Measurements from ENCODE around the gene TAS1R1.
"Not testable (repeated sequence)": the region's sequence is repeated elsewhere in the genome, so short reads cannot be mapped to it uniquely, and the experiment has no call there.

Gene TAS1R1

DNA sequence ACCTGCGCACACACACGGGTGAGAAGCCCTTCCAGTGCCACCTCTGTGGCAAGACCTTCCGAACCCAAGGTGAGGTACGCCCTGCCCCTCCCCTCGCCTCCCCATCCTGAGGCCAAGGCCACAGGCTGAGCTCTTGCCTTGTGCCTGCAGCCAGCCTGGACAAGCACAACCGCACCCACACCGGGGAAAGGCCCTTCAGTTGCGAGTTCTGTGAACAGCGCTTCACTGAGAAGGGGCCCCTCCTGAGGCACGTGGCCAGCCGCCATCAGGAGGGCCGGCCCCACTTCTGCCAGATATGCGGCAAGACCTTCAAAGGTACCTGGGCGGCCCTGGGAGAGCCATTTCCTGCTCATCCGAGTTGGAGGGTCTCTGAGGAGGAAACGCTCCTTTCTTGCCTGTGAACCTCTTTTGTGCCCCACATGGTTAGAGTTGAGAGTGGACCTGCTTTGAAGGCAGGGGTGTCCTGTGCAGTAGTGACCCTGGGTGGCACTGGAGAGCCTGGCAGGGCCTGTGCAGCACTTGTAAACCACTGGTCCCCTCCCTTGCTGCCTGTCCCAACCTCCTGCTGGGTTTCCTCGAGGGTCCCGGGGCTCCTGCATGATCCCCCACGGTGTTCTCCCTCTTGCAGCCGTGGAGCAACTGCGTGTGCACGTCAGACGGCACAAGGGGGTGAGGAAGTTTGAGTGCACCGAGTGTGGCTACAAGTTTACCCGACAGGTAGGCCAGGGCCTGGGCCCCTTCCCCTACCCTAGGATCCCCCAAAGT, 33.2 kb downstream of the TAS1R1 start:
- no peak for DNase-seq (ENCODE audit: low read depth in 1 of 2, low spot score in 1 of 2)

DNA sequence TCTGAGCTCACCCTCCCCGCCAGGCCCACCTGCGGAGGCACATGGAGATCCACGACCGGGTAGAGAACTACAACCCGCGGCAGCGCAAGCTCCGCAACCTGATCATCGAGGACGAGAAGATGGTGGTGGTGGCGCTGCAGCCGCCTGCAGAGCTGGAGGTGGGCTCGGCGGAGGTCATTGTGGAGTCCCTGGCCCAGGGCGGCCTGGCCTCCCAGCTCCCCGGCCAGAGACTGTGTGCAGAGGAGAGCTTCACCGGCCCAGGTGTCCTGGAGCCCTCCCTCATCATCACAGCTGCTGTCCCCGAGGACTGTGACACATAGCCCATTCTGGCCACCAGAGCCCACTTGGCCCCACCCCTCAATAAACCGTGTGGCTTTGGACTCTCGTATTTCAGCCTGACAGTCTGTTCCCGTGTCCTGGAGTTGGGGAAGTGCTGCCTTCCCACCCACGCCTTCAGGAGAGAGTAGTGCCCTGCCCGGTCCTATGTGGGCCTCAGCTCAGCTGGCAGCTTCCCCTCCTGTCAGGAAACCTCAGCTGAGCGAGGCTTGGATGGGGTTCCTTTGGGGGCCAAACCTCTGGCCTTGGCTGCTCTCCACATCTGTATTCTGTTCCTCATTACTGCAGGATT, 33.9 kb downstream of the TAS1R1 start:
- DNase-seq (ENCODE audit: low read depth in 1 of 2, low spot score in 1 of 2), result no peak

DNA sequence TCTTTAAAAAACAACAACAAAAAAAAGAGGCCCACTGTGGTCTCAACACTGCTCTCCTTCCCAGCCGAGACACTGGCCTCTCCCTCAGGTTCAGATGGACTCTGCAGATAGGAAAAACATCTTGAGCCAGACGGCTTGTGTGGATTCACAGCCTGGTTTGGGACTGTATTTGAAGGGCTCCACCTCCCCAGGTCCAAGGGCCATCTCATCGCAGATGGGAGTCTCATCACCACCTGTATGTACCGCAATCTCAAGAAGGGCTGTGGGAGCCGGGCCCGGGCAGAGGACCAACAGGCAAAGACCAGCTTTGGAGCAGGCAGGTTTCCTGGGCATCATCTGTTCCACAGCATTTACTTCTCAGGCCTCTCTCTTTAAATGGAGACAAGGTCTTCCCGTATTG, 34.9 kb downstream of the TAS1R1 start:
- DNase-seq (ENCODE audit: low read depth in 1 of 2, low spot score in 1 of 2), result no peak

DNA sequence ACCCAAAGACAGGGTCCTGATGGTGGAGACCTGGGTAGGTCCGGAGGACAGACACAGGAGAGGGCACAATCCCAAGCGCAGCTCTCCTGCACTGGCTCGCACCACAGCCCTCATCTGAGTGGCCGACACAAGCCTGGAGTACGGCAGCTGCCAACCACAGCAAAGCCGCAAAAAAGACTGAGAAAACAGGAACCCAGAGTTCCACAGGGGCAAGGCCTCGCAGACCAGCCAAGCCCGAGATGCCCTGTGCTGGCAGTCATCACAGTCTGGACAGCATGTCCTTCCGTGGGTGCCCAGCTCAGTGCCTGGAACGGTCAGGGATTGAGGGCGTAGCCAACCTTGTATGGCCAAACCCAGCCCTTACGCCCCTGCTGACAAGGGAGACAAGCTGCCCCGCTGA, 36.1 kb downstream of the TAS1R1 start:
- no peak for DNase-seq (ENCODE audit: low read depth in 1 of 2, low spot score in 1 of 2)

DNA sequence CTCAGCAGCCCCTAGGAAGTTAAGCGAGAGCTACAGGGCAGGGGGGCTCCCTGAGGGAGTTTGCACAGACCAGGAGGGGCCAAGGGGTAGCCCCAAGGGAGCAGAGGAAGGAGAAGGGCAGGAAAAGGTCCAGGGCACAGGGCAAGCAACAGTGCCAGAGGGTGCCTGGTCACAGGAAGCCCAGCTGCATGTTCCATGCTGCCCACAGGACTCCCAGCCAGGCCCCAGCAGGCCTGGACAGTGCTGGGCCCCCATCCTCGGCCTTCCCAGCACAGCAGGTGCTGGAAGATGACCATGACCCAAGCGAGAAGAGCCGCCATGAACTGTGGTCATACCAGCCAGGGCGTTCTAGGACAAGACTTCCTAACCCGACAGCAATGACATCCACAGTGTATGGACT, 36.5 kb downstream of the TAS1R1 start:
- DNase-seq (ENCODE audit: low read depth in 1 of 2, low spot score in 1 of 2), result no peak

DNA sequence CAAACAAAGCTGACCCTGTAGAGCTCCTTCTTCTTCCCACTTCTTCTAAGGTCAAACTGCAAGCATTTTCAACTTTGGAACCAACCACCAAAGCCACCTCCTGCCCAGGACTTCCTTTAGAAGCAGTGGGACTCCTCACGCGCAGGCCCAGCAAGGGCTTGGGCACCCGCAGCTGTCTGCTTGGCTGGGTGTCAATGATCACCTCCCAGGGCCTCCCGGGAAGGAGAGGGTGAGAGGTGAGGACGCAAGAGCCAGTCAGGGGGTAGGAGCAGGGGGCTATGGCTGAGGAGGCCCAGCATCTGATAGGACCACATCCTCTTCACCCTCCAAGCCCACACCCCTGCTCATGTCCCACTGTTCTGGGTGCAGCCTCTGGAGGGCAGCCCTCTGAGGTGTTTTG, 37.3 kb downstream of the TAS1R1 start:
- DNase-seq (ENCODE audit: low read depth in 1 of 2, low spot score in 1 of 2), result no peak

DNA sequence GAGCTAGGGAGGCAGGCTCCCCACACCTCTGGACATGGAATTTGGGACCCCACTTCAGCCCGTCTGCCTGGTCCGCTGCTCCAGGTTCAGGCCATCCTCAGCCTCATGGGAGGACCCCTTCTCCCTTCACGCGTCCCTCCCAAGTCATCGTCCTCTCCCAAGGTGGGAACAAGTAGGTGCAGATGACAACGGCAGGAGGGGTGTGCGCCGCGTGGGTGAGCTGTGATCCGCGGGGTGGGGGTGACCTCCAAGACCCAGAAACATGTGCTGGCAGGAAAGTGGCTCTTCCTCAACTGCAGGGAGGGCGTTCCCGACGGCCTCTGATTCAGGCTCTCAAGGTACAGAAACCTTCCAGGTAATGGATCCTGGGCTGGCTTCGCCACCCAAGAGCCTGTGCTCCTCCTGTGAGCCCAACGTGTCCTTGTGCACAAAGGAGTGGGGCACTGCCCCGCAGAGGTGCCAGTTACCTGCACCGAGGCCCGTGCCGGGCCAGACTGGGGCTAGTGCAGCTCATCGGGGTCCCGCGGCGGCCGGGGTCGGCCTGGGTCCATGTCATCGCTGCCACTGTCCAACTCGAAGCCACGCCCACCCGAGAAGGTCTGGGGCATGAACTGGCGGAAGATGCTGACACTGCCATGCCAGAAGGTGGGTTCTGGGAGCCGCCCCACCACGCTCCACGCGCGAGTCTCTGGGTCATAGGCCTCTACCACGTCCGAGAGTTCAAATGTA, 37.9 kb downstream of the TAS1R1 start:
- DNase-seq (ENCODE audit: low read depth in 1 of 2, low spot score in 1 of 2), result no peak

DNA sequence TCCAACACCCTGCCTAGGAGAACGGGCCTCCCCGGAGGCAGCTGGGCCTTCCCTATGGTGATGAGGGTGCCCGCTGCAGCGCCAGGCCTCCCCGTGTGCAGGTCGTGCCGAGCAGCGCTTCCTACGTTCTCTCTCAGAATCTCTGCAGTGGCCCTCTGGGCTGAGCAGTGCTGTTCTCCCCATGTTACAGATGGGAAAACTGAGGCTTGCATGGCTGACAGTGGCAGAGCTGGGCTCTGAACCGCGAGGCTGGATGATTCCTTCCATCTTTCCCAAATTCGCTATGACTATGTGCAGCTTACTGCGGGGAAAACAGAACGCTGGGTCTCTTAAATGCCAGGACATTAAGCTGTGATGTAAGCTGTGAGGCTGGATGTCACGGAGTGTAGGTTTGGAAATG, 38.7 kb downstream of the TAS1R1 start:
- DNase-seq (ENCODE audit: low read depth in 1 of 2, low spot score in 1 of 2), result no peak

DNA sequence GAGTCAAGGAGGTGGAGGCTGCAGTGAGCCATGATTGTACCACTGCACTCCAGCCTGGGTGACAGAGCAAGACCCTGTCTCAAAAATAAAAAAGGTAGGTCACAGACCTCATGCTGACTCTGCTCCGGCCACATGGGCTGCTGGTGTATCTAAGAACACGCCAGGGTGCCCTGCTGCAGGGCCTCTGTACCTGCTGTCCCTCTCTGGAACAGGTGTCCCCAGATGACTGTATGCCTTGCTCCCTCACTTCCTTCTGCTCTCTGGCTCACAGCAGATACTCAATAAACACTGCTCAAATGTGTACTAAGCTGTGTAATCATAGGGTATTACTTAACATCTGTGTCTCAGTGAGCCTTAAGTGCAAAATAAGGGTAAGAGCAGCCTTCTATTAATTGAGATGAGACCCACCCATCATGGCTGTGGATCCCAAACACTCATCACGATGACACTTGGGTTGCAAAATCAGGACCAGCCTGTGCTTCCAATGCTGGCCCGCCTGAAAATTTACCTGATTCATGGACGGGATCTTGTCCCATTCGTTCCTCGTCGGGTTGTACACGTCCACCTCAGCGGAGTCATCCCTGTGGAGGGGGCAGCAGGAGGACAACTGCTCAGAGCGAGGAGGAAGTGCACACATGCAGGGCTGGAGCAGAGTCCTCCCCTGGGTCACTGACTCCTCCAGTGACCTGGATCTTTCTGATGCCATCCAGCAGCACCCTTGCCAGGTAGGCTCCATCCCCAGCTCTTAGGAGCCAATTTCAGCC, 40.1 kb downstream of the TAS1R1 start:
- no peak for DNase-seq (ENCODE audit: low read depth in 1 of 2, low spot score in 1 of 2)

DNA sequence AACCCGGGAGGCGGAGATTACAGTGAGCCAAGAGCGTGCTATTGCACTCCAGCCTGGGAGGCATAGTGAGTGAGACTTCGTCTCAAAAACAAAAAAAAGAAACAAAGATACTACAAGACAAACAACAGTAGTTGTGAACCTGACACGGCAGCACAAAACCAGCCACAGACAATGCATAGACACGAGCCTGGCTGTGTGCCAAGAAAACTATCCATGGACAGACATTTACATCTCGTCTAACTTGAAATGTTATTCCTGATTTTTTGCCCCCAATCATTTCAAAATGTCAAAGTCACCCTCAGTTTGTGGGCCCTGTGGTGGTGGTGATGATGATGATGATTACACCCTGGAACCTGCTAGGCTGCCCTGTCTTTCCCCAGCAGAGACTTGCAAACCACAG, 41.2 kb downstream of the TAS1R1 start:
- DNase-seq (ENCODE audit: low read depth in 1 of 2, low spot score in 1 of 2), result no peak

DNA sequence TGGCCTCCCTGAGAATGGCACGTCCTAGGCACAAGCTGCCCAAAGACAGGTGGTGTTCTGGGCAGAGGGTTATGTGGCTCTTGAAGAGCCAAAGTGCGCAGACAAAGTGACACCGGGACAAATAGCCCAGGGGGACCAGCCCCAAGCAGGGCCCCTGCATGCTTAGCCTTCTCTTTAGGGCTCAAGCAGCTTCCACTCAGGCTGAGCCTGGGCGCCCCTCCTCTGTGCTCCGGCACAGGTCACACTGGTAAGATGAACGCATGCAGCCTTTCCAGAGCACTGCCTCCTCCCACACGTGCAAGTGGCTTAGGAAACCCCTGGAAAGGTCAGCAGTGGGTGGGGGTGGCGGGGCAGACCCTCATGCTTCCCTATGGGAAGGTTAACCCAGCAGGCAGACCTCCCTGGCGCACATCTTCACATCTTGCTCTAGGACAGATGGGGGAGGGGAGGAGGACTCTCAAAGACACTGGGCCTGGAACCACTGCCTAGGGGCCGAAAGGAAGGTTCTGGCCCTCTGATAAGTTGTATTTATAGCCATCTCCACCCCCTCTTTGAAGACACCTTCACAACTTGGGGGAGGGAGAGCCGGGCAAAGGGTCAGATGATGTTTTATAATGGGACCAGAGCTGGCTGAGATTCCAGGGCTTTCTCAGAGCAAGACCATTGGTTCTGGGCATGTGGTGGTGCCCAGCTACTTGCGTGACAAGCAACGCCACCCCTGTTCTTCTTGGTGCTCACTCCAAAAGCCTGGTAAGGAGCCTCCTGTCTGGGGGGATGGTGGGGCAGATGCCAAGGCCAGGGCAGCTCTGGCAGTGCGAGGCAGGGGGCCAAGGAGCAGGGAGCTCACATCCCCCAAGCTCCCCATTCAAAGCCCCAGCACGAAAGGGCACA, 42.0 kb downstream of the TAS1R1 start:
- no peak for DNase-seq (ENCODE audit: low read depth in 1 of 2, low spot score in 1 of 2)

DNA sequence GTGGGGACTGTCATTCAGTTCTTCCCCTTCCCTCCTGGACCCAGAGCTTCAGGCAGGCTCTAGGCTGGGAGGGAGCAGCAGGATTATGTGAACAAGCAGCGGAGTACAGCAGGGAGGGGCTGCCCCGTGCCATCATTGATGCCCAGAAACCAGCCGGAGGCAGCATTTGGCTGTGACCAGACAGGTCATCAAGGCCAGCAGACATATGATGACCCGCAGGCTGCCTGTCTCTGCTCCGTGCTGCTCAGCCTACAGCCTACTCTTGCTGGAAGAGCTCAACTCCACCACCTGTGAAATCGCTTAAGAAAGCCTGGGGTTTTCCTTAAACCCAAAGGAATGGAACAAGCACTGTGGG, 42.6 kb downstream of the TAS1R1 start:
- DNase-seq (ENCODE audit: low read depth in 1 of 2, low spot score in 1 of 2), result no peak

DNA sequence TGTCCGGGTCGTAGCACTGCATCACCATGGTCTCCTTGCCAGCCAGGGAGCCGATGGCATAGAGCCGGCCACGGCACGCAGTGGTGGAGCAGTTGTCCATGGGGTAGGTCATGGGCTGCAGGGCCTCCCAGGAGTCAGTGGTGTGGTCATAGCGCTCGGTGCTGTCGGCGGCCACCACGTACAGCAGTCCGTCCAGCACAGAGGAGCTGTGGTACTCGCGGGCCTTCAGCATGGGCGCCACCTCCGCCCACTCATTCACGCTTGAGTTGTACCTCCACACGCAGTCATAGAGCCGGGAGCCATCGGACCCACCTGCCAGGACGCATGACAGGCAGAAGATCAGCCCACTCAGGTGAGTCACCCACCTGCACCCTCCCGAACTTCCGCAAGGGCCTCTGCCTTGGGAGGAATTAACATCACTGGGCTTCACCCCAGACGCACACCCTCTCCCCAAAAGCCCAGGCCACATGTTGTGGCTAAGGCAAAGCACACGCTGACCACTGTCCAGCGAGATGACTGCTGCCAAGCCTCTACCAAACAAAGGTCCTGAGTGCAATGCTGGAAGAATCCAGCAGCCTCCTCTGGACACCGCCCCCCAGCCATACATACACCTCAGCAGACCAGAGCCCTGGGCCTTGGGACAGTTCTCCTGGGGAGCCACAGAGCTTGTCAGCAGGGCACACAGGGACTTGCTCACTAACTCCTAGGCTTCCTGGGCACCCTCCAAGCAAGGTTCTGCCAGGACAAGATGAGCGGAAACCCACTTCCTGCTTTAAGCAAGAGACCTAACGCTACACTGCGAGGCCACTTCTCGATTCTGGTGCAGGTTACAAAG, 44.3 kb downstream of the TAS1R1 start:
- DNase-seq (ENCODE audit: low read depth in 1 of 2, low spot score in 1 of 2), result no peak

DNA sequence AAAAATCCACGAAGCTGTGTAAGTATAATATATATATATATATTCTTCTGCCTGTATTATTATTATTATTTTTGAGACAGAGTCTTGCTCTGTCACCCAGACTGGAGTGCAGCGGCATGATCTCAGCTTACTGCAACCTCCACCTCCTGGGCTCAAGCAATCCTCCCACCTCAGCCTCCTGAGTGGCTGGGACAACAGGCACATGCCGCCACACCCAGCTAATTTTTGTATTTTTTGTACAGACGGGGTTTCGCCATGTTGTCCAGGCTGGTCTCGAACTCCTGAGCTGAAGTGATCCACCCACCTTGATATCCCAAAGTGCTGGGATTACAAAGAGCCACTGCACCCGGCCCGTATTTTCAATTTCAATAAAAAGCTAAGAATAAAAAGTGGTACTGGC, 44.9 kb downstream of the TAS1R1 start:
- not testable (repeated sequence) for DNase-seq (ENCODE audit: low read depth in 1 of 2, low spot score in 1 of 2)

DNA sequence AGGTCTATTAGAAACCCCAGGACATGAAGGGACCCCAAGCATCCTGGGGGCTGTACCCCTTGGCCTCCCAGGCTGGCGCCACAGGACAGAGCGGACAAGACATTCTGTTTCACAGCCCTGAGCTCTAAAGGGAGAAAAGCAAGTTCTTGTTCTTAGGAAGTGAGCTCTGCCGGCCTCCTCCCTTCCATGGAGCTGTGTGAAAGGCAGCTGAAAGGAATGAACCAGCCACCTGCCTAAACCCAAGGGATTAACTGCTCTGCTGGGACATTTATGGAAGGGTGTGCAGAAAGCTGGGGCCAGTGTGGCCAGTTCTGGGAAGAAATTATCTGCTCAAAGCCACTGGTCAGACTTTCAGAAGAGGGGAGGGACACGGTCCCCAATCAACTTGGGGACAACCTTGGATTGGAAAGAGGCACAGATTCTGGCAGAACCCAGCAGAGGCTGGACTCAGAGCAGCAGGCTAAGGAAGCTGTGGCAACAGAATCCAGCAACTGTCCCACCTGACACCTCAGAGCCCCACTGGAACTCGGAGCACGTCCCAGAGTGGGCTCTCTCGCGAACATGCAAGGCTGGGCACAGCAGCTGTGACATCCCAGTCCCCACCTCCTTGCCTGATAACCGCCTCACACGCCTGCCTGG, 45.4 kb downstream of the TAS1R1 start:
- DNase-seq (ENCODE audit: low read depth in 1 of 2, low spot score in 1 of 2), result no peak

DNA sequence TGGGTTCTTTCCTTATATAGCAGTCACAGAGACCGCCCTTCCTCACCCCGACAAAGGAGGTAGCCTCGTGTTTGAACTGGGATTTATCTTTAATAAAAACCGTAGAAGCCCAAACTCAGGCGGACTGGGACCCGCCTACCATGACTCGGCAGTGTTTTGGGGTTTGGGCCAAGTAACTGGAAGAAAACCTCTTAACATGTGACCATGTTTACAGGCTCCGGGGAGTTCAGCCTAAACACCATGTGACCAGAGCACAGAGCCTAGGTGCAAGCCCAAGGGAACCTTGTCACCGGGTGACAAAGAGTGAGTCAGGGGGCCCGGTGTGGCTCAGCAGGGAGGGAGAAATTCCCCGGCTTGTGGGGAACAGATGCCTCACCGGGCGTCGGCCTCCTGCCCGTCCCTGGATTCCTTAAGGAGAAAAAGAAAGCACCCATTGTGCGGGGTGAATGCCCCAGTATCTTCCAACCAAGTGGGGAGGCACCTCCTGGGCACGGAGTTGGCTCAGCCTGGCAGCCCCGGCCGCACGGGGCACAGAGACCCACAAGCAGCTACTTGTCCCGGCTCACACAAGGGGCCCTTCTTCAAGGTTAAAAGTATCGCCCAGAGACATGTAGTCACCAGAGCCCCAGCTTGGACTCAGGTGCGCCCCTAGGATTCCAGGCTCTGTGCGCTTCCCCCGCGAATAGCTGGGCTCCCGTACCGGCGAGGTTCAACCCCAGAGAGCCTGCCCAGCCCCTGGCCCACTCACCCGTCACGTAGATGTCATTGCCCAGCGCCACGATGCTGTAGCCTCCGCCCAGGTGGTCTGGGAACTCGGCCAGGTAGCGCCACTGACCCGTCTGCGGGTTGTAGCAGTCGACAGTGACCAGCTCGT, 46.2 kb downstream of the TAS1R1 start:
- peak; percentile 53 to 74 for DNase-seq (ENCODE audit: low read depth in 1 of 2, low spot score in 1 of 2)

DNA sequence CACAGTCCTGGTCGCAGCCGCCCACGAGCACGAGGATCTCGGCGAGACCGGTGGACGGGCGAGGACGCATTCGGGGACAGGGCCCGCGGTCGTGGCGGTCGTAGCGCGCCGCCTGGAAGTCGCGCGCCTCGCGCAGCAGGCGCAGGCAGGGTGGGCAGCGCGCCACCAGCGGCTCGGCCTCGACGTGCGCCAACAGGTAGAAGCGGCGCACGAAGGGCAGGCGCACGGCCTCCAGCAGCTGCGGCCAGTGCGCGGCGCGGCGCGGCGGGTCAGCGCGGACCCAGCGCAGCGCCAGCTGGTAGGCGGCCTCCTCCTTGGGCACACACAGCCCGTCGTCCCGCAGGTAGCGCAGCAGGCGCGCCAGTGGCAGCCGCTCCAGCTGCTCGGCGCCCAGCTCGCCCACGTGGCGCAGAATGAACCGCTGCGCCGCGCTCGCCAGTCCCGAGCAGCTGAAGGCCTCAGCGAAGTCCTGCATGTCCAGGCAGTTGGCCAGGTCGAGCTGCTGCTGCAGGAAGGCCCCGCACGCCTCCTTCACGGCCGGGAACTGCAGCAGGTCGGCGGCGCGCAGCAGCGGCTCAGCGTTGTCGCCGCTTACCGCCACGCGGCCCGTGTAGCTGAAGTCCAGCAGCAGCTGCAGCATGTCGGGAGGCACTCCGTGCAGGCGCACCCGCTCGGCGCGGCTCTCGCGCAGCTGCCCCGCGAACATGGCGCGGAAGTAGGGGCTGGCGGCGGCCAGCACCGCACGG, 47.0 kb downstream of the TAS1R1 start:
- DNase-seq (ENCODE audit: low read depth in 1 of 2, low spot score in 1 of 2), result no peak
